ENCODE measurements around the gene ZMYM5.
"Not testable (repeated sequence)": the region's sequence is repeated elsewhere in the genome, so short reads cannot be mapped to it uniquely, and the experiment has no call there.

Gene ZMYM5

DNA sequence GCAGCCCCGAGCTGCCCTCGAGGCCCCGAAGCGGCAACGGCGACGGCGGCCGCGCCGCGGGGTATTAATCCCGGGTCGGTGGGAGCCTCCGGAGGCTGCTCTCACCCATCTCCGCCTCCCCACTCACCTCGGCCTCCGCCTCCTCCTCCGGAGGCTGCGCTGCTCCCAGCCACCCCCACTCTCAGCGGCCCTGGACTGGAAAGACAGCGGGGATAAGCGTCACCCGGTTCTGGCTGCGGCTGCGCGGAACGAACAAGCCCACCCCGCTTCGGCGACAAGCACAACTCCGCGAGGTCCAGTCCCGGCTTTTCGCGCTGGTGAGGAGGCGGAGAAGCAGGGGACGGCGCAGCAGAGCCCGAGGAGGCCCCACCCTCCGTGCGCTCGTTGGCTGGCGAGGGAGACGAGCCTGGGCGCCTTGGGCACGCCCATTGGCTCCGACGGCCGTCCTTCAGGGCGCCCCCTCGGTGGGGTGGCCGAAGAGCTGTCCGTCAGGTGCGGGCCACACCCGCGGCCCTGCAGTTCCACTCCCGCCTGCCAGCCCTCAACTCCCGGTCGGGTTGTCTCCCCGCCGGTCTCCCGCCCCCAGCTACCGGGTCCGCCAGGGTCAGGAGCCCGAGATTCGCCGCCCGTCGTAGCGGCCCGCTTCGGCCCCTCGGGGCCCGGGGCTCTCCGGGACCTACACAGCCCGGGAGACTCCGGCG is at the start of gene ZMYM5:
Gene ZMYM5 (minus strand): TSS at position 327 of the 701 bp plus-strand sequence. CDS start 11,469 bp downstream, outside the sequence.
- peak; percentile 97 for DNase-seq (ENCODE audit: low spot score)

DNA sequence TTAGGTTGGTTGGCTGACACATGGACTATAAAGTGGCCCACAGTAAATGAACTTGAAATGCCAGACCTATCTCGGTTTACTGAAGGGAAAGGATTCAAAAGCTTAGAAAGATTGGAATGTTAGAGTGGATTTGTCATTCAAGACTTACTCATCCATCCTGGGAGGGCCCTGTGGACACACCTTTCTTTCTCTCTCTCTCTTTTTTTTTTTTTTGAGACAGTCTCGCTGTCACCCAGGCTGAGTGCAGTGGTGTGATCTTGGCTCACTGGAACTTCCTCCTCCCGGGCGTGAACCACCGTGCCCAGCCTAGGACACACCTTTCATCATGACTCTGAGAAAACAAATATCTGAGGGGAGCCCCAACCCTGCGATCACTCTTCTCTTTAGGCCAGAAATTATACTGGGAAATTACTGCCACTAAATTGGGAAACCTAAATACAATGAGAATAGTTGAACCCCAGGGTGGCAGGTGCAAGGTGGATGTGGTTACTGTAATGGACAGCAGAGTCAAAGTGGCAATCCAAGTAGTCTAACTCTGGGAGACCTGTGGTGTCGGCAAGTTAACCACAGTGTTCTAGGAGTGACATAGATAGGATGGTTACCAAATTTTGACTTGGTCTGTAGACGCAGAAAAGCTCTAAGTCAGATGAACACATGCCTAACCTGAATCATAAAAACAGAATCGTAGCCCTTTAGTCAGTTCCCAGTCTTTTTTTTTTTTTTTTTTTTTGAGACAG is 47.1 kb upstream of the ZMYM5 start:
- no peak for DNase-seq (ENCODE audit: low spot score)

DNA sequence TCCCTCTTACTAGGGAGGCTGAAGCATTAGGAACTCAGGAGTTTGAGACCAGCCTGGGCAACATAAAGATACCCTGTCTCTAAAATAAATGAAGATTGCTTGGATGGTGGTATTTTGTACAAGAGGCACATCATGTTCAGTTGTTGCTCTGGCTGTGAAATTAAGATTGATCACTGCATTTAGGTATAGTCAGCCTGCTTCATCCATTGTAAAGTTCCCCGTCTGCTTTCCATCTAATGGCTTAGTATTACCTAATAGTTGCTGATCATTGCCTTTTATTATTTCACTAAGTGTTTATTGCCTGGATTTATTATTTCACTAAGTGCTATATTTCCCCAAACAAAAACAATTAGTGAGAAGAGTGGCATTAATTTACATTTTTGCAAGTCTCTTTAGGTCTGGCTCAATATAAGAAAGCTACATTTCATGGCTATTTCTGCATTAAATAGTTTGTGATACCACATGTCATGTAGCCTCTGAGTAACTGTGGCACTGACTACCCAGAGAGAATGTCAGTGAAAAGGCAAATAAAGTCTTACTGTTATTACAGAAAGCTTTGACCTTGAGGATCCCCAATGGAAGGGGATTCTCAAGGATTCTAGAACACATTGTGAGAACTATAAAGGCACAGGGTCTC is 45.0 kb upstream of the ZMYM5 start:
- no peak for DNase-seq (ENCODE audit: low spot score)

DNA sequence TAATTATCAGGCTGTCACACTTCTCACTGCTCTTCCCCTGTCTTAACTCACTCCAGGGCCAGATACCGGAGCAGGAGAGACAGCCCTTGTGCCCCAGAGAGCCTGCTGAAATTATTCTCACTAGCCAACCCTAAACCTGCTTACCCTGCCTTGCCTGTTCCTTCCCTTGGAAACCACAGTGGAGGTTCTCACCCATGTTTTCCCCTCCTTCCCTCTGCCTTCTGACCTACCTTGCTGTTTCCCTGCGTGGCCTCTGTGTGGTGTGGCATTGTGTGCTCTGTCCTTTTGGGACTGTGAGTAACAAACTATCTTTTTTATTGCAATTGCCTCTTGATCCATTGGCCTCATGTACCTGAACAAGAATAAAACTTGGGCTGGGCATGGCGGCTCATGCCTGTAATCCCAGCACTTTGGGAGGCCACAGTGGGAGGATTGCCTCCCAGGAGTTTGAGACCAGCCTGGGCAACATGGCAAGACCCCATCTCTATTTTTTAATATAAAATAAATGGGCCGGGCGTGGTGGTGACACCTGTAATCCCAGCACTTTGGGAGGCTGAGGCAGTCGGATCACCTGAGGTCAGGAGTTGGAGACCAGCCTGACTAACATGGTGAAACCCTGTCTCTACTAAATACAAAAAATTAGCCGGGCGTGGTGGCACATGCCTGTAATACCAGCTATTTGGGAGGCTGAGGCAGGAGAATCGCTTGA is 42.2 kb upstream of the ZMYM5 start:
- DNase-seq (ENCODE audit: low spot score), result not testable (repeated sequence)

DNA sequence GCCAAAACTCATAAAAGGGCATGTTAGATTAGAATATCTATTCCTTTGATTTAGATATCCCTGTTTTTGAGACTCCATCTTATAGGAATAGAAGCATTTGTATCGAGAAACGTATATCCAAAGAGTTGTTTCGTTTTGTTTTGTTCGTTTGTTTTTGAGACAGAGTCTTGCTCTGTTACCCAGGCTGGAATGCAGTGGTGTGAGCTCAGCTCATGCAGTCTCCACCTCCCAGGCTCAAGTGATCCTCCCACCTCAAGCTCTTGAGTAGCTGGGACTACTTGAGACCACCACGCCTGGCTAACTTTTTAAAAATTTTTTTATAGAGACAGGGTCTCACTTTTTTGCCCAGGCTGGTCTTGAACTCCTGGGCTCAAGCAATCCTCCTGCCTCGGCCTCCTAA is 26.6 kb upstream of the ZMYM5 start:
- DNase-seq (ENCODE audit: low spot score), result no peak

DNA sequence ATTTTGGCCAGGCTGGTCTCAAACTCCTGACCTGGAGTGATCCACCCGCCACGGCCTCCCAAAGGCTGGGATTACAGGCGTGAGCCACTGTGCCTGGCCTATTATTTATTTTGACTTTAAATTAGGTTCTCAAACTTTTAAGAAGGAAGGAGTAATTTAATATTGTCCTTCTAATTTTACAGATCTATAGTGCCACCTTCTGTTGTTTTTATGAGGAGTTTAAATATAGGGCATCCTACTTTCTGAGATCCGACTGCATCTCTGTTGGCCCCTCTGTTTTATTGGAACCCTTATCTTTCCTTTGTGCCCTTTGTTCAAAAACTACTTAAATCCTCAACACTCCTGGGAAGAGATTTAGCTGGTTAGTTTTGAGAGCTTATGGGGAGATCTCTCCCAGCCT is 25.4 kb upstream of the ZMYM5 start:
- no peak for DNase-seq (ENCODE audit: low spot score)

DNA sequence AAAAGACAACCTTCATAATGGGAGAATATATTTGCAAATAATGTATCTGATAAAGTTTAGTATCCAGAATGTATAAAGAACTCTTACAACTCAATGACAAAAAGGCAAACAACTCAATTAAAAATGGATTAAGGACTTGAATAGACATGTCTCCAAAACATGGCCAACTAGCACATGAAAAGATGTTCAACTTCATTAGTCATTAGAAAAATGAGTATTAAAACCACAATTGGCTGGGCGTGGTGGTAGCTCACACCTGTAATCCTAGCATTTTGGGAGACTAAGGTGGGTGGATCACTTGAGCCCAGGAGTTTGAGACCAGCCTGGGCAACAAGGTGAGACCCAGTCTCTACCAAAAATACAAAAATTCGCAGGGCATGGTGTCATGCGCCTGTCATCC is 18.8 kb upstream of the ZMYM5 start:
- DNase-seq (ENCODE audit: low spot score), result no peak

DNA sequence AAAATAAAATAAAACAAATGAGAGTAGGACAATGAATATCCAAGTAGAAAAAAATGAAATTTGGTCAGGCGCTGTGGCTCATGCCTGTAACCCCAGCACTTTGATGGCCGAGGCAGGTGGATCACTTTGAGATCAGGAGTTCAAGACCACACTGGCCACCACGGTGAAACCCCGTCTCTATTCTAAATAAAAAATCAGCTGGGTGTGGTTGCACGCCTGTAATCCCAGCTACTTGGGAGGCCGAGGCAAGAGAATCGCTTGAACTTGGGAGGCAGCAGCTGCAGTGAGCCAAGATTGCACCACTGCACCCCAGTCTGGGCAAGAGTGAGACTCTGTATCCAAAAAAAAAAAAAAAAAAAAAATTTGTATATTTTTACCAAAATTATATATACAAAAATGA is 18.2 kb upstream of the ZMYM5 start:
- DNase-seq (ENCODE audit: low spot score), result no peak

DNA sequence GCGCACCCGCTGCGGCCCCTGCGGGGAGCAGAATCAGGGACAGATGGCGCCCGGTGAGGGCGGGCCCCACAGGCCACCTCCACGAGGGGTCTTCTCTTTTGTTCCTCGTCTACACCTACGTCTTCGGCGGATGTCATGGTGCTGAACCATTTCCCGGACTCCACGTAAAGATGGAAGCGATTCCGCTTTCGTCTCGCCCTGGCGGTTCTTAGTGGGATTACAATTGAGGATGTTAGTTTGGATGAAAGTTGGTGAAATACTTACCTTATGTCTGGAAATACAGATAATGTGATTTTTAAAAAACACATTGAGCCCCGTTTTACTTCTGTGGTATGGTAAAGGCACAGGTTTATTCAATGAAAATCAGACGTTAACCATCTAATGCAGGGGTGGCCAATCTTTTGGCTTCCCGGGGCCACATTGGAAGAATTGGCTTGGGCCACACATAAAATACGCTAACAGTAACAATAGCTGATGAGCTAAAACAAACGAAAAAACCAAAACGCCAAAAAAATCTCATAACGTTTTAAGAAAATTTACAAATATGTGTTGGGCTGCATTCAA is 1.4 kb upstream of the ZMYM5 start:
- peak; percentile 68 for DNase-seq (ENCODE audit: low spot score)

DNA sequence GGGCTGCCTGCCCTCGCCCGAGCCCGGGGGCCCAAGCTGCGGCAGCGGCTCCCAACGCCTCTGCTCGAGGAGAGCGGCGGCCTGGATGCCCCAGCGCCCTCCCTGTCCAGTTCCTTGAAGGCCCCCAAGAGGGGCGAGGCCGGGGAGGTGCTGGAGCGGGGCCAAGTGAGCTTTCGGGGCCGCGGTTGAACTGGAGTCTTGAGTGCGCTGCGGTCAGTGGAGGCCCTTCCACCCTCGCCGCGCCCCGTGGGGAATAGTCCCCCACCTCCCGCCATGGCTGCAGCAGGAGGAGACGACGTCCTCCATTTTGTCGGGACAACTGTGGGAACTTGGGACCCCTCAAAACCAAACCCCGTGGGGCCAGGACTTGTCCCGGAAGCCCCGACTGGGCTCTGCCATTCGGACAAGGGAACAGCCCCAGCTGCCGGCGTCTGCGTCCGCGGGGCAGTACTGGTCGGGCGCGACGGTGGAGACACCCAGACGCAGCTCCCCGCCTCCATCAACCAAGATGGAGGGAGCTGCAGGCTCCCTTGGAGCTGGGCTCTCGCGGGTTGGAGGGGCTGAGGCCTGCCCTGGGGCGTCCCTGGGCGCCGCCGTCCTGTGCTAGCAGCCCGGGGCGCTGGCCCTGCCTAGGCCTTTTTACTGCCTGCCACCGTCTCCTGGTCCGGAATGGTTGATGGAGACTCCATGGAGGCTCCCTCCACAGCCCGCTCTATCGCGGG is 736 bp upstream of the ZMYM5 start:
- DNase-seq (ENCODE audit: low spot score), result peak; percentile 49

DNA sequence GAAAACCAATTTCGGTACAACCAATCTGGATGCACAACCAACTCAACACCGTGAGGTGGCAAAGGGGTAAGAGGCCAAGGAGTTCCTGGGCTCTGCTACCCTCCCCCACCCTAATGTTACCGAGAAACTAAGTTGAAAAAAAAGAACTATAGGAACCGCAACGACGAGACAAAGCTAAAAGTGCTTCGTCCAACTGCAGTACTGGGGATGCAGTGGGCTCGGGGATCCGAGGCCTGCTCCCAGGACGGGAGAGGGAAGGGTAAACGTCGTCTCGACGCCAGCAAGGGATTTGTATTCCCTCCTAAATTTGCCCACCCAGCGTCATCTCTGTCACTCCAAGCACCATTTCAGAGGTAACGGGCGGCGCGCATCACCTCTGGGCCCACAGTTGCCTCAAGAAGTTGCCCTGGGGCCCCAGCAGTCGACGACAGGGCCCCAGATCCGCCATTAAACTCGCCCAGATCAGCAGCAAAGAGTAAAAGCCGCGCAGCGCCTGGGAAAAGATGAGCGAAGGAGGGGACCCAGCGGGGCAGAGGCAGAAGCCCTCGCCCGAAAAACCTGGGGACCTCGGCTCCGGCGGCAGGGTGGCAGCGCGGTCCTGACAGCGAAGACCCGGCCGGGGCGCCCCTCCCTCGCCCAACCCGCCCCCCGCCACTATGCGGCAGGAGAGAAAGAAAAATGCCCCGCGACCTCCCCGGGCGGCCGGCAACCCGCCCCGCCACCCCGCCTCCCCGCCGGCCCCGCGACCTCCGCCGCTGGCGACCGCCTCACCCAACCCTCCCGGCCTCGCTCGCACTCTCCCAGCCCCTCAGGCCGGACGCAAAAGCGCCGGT is 752 bp downstream of the ZMYM5 start:
- peak; percentile 31 for DNase-seq (ENCODE audit: low spot score)

DNA sequence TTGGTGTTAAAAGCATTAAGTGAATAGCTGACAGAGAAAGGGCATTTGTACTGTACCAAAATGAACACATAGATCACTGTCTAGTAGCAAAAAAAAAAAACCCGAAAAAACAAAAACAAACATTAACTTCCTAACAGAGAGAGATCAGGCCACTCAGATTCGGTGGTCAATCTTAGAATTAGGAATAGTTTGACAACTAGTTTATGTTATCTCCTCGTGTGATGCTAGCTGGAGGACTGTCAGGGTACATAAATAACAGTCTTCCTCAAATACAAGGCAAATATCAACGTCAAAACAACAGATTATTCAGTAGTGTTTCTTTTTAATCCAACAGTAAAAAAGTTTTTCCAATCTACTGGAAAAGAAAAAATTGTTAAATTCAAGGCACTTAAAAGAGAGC is 1.7 kb downstream of the ZMYM5 start:
- DNase-seq (ENCODE audit: low spot score), result no peak

DNA sequence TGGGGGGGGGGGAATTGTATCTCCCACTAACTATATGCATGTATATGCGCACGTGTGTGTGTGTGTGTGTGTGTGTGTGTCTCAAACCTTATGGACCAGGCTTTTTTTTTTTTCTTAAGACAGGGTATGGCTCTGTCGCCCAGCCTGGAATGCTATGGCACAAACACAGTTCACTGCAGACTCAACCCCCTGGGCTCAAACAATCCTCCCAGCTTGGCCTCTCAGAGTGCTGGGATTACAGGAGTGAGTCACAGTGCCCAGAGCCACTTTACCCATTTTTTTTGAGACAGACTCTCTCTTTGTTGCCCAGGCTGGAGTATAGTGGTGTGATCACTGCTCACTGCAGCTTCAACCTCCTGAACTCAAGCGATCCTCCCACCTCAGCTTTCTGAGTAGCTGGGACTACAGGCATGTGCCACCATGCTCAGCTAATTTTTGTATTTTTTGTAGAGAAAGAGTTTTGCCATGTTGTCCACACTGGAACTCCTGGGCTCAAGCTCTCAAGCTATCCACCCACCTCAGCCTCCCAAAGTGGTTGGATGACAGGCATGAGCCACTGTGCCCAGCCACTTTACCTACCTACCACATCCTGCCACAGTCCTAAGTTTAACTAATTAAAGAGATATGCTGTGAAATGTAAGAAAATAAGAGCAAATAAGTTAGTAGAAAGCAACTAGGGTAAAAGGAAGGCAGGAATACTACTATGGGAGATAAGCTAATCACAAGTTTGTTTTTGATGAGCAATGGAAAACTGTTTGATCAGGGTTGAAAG is 2.4 kb downstream of the ZMYM5 start:
- DNase-seq (ENCODE audit: low spot score), result no peak

DNA sequence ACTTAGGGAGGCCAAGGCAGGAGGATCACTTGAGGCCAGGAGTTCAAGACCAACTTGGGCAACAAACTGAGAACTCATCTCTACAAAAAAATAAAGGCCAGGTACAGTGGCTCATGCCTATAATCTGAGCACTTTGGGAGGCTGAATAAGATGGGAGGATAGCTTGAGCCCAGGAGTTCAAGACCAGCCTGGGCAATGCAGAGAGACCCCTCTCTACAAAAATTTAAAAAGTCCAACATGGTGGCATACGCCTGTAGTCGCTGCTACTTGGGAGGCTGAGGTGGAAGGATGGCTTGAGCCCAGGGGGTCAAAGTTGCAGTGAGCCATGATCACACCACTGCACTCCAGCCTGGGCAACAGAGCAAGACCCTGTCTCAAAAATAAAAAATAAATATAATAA is 5.8 kb downstream of the ZMYM5 start:
- not testable (repeated sequence) for DNase-seq (ENCODE audit: low spot score)

DNA sequence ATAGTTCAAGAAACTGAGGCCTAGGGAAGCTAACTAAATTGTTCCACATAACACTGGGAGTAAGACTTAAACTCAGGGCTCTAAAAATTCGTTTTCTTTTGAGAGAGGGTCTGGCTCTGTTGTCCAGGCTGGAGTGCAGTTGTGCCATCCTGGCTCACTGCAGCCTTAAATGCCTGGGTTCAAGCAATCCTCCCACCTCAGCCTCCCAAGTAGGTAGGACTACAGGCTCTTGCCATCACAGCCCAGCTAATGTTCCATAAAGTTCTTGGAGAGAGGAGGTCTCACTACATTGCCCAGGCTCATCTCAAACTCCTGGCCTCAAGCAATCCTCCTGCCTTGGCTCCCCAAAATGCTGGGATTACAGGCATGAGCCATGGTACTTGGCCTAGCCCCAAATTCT is 10.7 kb downstream of the ZMYM5 start:
- no peak for DNase-seq (ENCODE audit: low spot score)

DNA sequence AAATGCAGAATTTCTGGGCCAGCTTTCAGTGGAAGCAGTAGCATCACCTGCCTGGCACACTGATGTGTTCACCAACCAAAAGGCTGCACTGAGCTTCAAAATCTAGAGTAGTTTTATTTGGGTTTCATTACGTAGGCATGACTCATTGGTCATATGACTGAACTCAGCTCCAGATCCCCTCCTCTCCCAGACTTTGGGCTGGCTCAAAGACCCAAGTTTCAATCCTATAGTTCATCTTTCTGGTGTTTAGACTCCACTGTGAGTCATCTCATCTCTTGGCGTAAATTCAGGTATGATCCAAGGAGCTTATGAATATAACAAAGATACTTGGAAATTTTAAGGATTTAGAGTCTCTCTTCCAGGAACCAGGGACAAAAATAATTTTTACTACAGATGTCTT is 17.7 kb downstream of the ZMYM5 start:
- no peak for DNase-seq (ENCODE audit: low spot score)

DNA sequence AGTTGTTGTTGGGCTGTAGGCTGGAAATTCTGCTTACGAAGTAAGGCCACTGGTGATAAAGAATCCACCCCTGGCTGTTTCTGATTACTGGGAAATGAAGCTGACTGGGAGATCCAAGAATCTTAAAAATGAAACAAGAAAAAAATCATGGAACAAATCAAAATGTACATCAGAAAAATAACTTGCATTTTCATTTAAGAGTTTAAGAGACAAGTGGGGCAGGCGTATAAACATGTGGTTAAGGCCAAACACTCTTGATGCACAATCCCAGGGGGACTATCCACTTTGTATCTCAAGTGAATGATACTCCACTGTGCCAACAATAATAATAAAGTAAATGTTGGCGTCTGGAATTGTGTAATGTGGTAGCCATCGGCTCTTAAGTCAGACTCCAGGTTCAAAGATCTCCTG is 24.6 kb downstream of the ZMYM5 start:
- DNase-seq (ENCODE audit: low spot score), result no peak

DNA sequence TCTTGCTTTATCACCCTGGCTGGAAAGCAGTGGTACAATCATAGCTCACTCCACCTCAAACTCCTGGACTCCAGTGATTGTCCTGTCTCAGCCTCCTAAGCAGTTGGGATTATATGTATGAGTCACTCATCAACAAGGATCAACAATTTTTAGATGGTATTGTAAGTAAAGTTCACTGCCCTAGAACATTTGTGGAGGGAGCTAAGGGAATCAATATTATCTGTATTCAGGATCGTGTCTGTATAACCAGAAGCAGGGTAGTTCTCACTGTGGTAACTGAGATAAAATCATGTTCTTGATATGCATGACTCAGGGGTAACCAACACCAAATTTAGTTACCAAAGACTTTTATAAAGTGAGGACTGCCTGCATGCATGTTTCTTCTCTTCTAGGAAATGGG is 27.0 kb downstream of the ZMYM5 start:
- no peak for DNase-seq (ENCODE audit: low spot score)

DNA sequence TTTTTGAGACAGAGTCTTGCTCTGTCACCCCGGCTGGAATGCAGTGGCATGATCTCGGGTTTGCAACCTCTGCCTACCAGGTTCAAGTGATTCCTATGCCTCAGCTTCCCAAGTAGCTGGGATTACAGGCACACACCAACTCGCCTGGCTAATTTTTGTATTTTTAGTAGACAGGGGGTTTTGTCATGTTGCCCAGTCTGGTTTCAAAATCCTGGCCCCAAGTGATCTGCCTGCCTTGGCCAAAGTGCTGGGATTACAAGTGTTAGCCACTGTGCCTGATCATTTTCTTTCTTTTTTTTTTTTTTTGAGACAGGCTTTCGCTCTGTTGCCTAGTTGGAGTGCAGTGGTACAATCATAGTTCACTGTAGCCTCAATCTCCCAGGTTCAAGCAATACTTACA is 28.7 kb downstream of the ZMYM5 start:
- DNase-seq (ENCODE audit: low spot score), result no peak

DNA sequence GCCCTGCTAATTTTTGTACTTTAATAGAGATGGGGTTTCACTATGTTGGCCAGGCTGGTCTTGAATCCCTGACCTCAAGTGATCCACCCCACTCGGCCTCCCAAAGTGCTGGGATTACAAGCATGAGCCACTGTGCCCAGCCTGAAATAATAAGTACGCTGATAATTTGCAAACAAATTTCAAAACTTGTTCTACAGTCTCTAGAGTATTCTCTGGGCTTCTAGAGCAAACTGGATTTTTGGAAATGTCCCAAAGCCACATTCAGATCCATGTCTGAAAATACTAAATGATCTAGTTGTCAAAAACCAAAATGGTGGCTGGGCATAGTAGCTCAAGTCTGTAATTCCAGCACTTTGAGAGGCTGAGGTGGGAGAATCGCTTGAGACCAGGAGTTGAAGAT is 40.8 kb downstream of the ZMYM5 start:
- no peak for DNase-seq (ENCODE audit: low spot score)
